ENCODE data around the gene OBSCN. TPM values are rescaled to one million over a fixed set of nuclear protein-coding genes. Genes with fewer than 3 reads are reported as not detected.

OBSCN gene
- total and polyA plus RNA-seq, 11 donors, result 155 to 524 (median 354) TPM

- Histone ChIP-seq H3K9me3 (no peaks in the 10 kb centered on the region), H3K27ac (peak overlapping the region in 11 of 12 donors; percentile 24 to 96 (median 92)), H3K27me3 (no peaks in the 10 kb centered on the region), H3K4me3 (peak overlapping the region in 6 of 12 donors; percentile 37 to 54 (median 42)), H3K4me1 (peaks cover 0 to 81% (median 25%) of the 10 kb centered on the region in 12 donors), H3K36me3 (peaks cover 0 to 6% (median 0%) of the 10 kb centered on the region in 9 donors)
- WGBS, 4 donors, result 44 to 50% (median 47%) methylated on average over 17 to 24 of the region's 24 CpGs
- no peak for TF ChIP-seq CTCF (IDR thresholded peaks at IDR 0.05)
- no peak for TF ChIP-seq POLR2A (IDR thresholded peaks at IDR 0.05)
- DNase-seq, result peak in 3 of 5 donors; percentile 23 to 55 (median 33)
- ATAC-seq, result no peak
- intact Hi-C loops (cut with DNase I), result no loop called here
These were observed 159.3 kb downstream of the OBSCN start for GRCh38 chr1:228366866-228367741.

- peak in 2 of 4 donors; percentile 0 to 23 for ATAC-seq
- Histone ChIP-seq H3K4me1 (peaks cover 0 to 87% (median 30%) of the 10 kb centered on the region in 12 donors), H3K4me3 (peak overlapping the region in 8 of 12 donors; percentile 10 to 54 (median 40)), H3K27ac (peak overlapping the region; percentile 28 to 96 (median 89)), H3K36me3 (peaks cover 0 to 6% (median 0%) of the 10 kb centered on the region in 9 donors), H3K9me3 (no peaks in the 10 kb centered on the region), H3K27me3 (no peaks in the 10 kb centered on the region)
- 28 to 32% (median 30%) methylated on average over 12 to 25 of the region's 25 CpGs for WGBS, 4 donors
- intact Hi-C loops (cut with DNase I), result no loop called here
- TF ChIP-seq CTCF (IDR thresholded peaks at IDR 0.05) (no peak), POLR2A (IDR thresholded peaks at IDR 0.05) (no peak)
- DNase-seq, result peak; percentile 8 to 63 (median 44)
These were observed 160.3 kb downstream of the OBSCN start for GRCh38 chr1:228367798-228368791.

- Histone ChIP-seq H3K9me3 (no peaks in the 10 kb centered on the region), H3K4me3 (peak overlapping the region in 9 of 12 donors; percentile 9 to 54 (median 40)), H3K4me1 (peaks cover 0 to 92% (median 30%) of the 10 kb centered on the region in 12 donors), H3K27ac (peak overlapping the region; percentile 76 to 97 (median 91)), H3K36me3 (peaks cover 0 to 6% (median 0%) of the 10 kb centered on the region in 9 donors), H3K27me3 (no peaks in the 10 kb centered on the region)
- TF ChIP-seq CTCF (IDR thresholded peaks at IDR 0.05) (no peak), POLR2A (IDR thresholded peaks at IDR 0.05) (peak in 1 of 2 donors; percentile 48)
- 33 to 43% (median 35%) methylated on average over 10 to 15 of the region's 15 CpGs for WGBS, 4 donors
- intact Hi-C loops (cut with DNase I), result no loop called here
- peak; percentile 85 to 93 (median 87) for DNase-seq
- ATAC-seq, result peak; percentile 60 to 78 (median 73)
These were observed 161.2 kb downstream of the OBSCN start for GRCh38 chr1:228368801-228369607.

Data from heart left ventricle (tissue), 16 donors.